Pulmonary artery endothelial cell (primary cell): ENCODE results near the gene OCLN. TPM values are rescaled to one million over a fixed set of nuclear protein-coding genes. Genes with fewer than 3 reads are reported as not detected.

ENCODE experiments used
- total RNA-seq: library from RNA; depleted of rRNA; stranded (reverse); fragments of >200 nt; gene quantifications from 2 replicates; pipeline ENCODE4 v1.2.3, GENCODE V29; 2014

The OCLN gene
- total RNA-seq, 1 donor from 2014 or later = 14.0 TPM

Other genes starting within 250 kb of the OCLN start
- 4.9 and 5.1 TPM in 2 replicates for gene CCDC125, start 160.0 kb upstream of the OCLN start, total RNA-seq
- gene AK6, start 123.3 kb upstream of the OCLN start, total RNA-seq = 35.8 and 51.3 TPM in 2 replicates
- 117 and 118 TPM in 2 replicates for gene TAF9, start 123.3 kb upstream of the OCLN start, total RNA-seq
- gene RAD17, start 123.0 kb upstream of the OCLN start, total RNA-seq = 13.4 and 16.6 TPM in 2 replicates
- 4.7 and 9.2 TPM in 2 replicates for gene MARVELD2, start 77.7 kb upstream of the OCLN start, total RNA-seq
- gene GTF2H2C, start 67.4 kb downstream of the OCLN start, total RNA-seq = 38.2 and 43.5 TPM in 2 replicates